GM12874 (cell line): ENCODE data around the gene PKMYT1.

Experiments used
- CTCF ChIP-seq: IDR thresholded peaks from 2 replicates; pipeline ENCODE4 v1.5.1; 2011; ENCODE audit warnings: low read depth, mild to moderate bottlenecking, control low read depth, low read length, moderate library complexity; ENCODE audit not compliant: insufficient read depth

PKMYT1 gene

GRCh38 chr16:3009568-3010390 lies 29.5 kb upstream of the PKMYT1 start:
- no peak for TF ChIP-seq CTCF

- TF ChIP-seq CTCF, result no peak
Measured at GRCh38 chr16:3008690-3009037, 28.4 kb upstream of the PKMYT1 start.

- TF ChIP-seq CTCF, result no peak
Measured at GRCh38 chr16:3007957-3008689, 27.9 kb upstream of the PKMYT1 start.

- no peak for TF ChIP-seq CTCF
Measured at GRCh38 chr16:3007059-3007956, 27.1 kb upstream of the PKMYT1 start.

- no peak for TF ChIP-seq CTCF
Measured at GRCh38 chr16:3004781-3005284, 24.6 kb upstream of the PKMYT1 start.

- no peak for TF ChIP-seq CTCF
Measured at GRCh38 chr16:3004319-3004718, 24.1 kb upstream of the PKMYT1 start.
